HFF-Myc (cell line): ENCODE measurements around the gene PRPH2.
A peak's percentile ranks its signal among the peaks of the same experiment; 100 is the strongest.
"Not testable (repeated sequence)": the region's sequence is repeated elsewhere in the genome, so short reads cannot be mapped to it uniquely, and the experiment has no call there.

ENCODE experiments used
- DNase-seq: peaks from one replicate; pipeline ENCODE4 v3.0.0-alpha.2; 2011; ENCODE audit warnings: low read depth; ENCODE audit errors: extremely low read depth
- H3K4me3 ChIP-seq: replicated peaks from 2 replicates; pipeline ENCODE4 v1.5.1; 2011; ENCODE audit warnings: low read depth, mild to moderate bottlenecking, control low read depth, low read length
- CTCF ChIP-seq: IDR thresholded peaks from 2 replicates; pipeline ENCODE4 v1.5.1; 2012; ENCODE audit warnings: mild to moderate bottlenecking, low read depth, low read length, control low read depth; ENCODE audit errors: missing control alignments

PRPH2 gene

GRCh38 chr6:42710316-42710715, 12.1 kb downstream of the PRPH2 start:
- no peak overlapping the region for H3K4me3 ChIP-seq
- DNase-seq = no peak
- TF ChIP-seq CTCF = no peak

DNA sequence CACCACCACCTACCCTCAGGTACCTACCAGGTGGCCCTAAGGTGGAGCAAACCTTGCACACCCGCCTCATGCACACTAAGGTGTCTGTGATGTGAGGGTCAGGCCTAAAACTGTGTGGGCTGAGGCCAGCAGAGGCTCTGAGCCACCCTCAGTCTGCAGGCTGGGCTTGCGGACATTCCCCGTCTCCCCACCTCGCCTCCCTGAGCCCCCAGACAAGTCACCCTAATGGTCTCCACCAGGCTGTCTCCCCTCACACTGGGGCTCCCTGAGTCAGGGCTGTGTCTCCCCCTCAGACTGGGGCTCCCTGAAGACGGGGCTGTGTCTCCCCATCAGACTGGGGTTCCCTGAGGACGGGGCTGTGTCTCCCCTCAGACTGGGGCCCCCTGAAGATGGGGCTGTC, 12.5 kb downstream of the PRPH2 start:
- H3K4me3 ChIP-seq = no peak overlapping the region
- no peak for DNase-seq
- TF ChIP-seq CTCF = no peak

DNA sequence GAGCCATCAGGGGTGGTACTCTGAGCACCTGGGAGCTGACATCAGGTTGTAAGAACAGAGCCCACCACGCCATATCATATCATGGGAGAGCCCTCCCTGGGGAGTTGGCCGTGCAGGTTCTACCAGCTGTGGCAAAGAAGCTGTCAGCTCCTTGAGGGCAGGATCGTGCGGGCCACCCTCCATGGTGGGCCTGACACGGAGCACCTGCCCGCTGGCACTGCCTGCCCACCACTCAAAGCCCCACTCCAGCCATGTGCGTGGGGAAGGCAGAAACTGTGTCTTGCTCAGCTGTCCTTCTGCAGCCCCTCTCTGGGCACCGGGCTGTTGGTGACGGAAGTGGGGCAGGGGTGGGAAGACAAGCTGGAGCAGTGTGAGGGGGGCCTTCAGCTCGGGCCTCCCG, 14.3 kb downstream of the PRPH2 start:
- no peak overlapping the region for H3K4me3 ChIP-seq
- no peak for DNase-seq

DNA sequence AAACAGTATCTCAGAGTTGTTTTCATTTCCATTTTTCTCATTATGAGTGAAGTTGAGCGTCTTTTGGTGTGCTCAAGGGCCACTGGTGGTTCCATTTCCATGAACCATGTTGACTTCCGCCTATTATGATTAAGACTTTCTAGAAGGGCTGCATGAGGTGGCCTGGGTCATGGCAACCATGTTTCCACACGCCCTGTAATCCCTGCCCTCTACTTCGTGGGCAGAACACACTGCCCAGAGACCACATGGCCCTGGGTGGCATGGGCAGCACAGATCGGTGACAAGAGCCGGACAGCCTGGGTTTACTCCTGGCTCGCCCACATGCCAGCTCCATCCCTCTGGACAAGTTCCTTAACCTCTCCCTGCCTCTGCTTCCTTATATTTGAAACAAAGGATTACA, 14.8 kb downstream of the PRPH2 start:
- DNase-seq = no peak
- H3K4me3 ChIP-seq = no peak overlapping the region
- TF ChIP-seq CTCF = no peak

More for the DNA sequence above, 14.3 kb downstream of the PRPH2 start:
- TF ChIP-seq CTCF = no peak

DNA sequence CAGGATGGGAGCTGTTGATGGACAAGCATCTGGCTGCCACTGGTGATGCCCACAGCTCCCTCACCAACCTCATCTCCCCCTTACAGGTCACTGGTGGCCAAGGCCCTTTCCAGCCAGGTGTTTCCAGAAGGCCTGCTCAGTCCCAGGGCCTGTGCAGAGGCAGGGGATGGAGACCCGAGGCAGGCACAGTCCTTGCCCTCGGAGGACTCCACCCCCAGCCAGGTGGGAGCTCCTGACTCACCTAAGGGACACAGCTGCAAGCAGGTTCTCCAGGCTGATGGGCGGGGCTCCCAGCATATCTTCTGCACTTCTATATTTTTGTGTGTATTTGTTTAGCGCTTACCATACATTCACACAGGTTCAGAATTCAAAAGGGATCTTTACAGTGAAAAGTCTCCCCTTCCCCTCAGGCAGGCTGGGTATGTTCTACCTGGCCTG, 17.4 kb downstream of the PRPH2 start:
- no peak for DNase-seq
- no peak for TF ChIP-seq CTCF
- no peak overlapping the region for H3K4me3 ChIP-seq

DNA sequence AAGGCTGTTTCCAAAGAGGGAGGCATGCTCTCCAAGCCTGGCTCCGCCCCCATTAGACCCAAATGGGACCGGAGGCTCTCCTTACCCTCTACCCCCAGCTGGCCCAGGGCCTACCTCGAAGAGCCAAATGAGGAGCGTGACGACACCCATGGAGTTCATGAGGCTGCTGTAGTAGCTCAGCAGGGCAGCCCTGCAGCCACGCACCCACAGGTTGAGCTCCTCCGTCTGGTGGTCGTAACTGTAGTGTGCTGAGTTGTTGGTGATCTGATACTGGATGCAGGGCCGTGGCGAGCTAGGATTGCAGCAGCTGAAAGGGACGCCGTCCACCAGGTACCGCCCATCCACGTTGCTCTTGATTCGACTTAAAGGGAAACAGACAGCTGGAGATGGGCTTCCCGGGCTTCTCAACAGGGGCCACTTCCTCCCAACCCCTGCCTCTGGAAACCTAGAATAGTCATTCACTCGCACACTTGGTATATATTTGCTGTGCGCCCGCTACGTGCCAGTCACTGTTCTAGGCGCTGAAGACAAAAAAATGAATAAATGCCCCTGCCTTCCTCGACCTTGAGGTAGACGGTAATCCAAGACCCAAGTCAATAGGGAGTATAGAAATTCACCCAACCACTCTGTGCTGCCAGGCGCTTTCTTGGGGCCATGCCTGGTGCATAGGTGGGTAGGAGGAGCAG, 18.0 kb downstream of the PRPH2 start:
- TF ChIP-seq CTCF = no peak
- no peak for DNase-seq
- H3K4me3 ChIP-seq = peak overlapping the region; percentile 8; the same call in 1 of the 2 replicates

- not testable (repeated sequence) for H3K4me3 ChIP-seq, DNase-seq
Measured at GRCh38 chr6:42702786-42703185, 19.6 kb downstream of the PRPH2 start.
